C4-2B (cell line): Measurements from ENCODE around the gene ANKRD34A.

Experiments
- CTCF ChIP-seq: fragments of 450-650 bp; conservative IDR thresholded peaks from 2 replicates; pipeline ENCODE4 v1.5.1; 2017; ENCODE audit warnings: mild to moderate bottlenecking
- ZFX ChIP-seq: fragments of 450-650 bp; IDR thresholded peaks from 2 replicates; pipeline ENCODE4 v1.6.1; 2017

GRCh38 chr1:145937436-145937835 lies 26.9 kb downstream of the ANKRD34A start:
- TF ChIP-seq CTCF (no peak), ZFX (no peak)
